GM10847 (cell line): Measurements from ENCODE around the gene TSR3.
A peak's percentile ranks its signal among the peaks of the same experiment; 100 is the strongest.

ENCODE experiments used
- POLR2A ChIP-seq: IDR thresholded peaks from 2 replicates; pipeline ENCODE4 v1.6.1; 2011; ENCODE audit not compliant: insufficient read length; ENCODE audit errors: extremely low read depth

Gene TSR3

GRCh38 chr16:1351582-1352362, at the start of gene TSR3, which contains the start of gene GNPTG:
Gene TSR3, minus strand, starts transcription at chr16:1351878. Its CDS starts 74 bp downstream, at chr16:1351804.
Gene GNPTG, plus strand, starts transcription at chr16:1351931. Its CDS starts 35 bp downstream, at chr16:1351966.
- TF ChIP-seq POLR2A = peak; percentile 89

GRCh38 chr16:1401061-1401757, 49.5 kb upstream of the TSR3 start:
- no peak for TF ChIP-seq POLR2A

GRCh38 chr16:1398826-1399581, 47.3 kb upstream of the TSR3 start:
- no peak for TF ChIP-seq POLR2A

GRCh38 chr16:1398351-1398750, 46.7 kb upstream of the TSR3 start:
- TF ChIP-seq POLR2A = no peak

GRCh38 chr16:1397779-1398178, 46.1 kb upstream of the TSR3 start:
- TF ChIP-seq POLR2A = no peak

GRCh38 chr16:1395444-1396031, 43.9 kb upstream of the TSR3 start:
- no peak for TF ChIP-seq POLR2A

GRCh38 chr16:1394367-1394951, 42.8 kb upstream of the TSR3 start:
- no peak for TF ChIP-seq POLR2A

GRCh38 chr16:1393613-1394176, 42.0 kb upstream of the TSR3 start:
- TF ChIP-seq POLR2A = no peak

GRCh38 chr16:1392826-1393225, 41.1 kb upstream of the TSR3 start:
- no peak for TF ChIP-seq POLR2A

GRCh38 chr16:1390239-1390779, 38.6 kb upstream of the TSR3 start:
- no peak for TF ChIP-seq POLR2A

- no peak for TF ChIP-seq POLR2A
These were observed 38.1 kb upstream of the TSR3 start for GRCh38 chr16:1389762-1390161.

GRCh38 chr16:1387331-1387730, 35.7 kb upstream of the TSR3 start:
- no peak for TF ChIP-seq POLR2A

GRCh38 chr16:1385232-1385631, 33.6 kb upstream of the TSR3 start:
- TF ChIP-seq POLR2A = no peak

GRCh38 chr16:1383556-1383955, 31.9 kb upstream of the TSR3 start:
- no peak for TF ChIP-seq POLR2A
